HG02870 (cell line): ENCODE data around the gene SIRT2.
"Not testable (repeated sequence)": the region's sequence is repeated elsewhere in the genome, so short reads cannot be mapped to it uniquely, and the experiment has no call there.

Experiments
- ATAC-seq: cut with Tn5 transposase; IDR thresholded peaks from one replicate; pipeline ENCODE4 v1.9.1; 2021; ENCODE audit warnings: mild to moderate bottlenecking, moderate library complexity; ENCODE audit not compliant: unreplicated experiment

The SIRT2 gene

GRCh38 chr19:38869160-38869835, 30.1 kb downstream of the SIRT2 start:
- ATAC-seq: no peak

- ATAC-seq: no peak
These were observed 30.9 kb downstream of the SIRT2 start for GRCh38 chr19:38868551-38868950.

- ATAC-seq: no peak
These were observed 32.1 kb downstream of the SIRT2 start for GRCh38 chr19:38867171-38867780.

GRCh38 chr19:38862321-38863059, 36.9 kb downstream of the SIRT2 start:
- ATAC-seq: no peak

GRCh38 chr19:38861368-38861767, 38.0 kb downstream of the SIRT2 start:
- ATAC-seq: no peak

- ATAC-seq: not testable (repeated sequence)
These were observed 39.7 kb downstream of the SIRT2 start for GRCh38 chr19:38859631-38860204.

GRCh38 chr19:38856813-38857212, 42.6 kb downstream of the SIRT2 start:
- no peak for ATAC-seq

- not testable (repeated sequence) for ATAC-seq
These were observed 43.7 kb downstream of the SIRT2 start for GRCh38 chr19:38855751-38856150.

GRCh38 chr19:38854961-38855360, 44.5 kb downstream of the SIRT2 start:
- ATAC-seq: not testable (repeated sequence)

- ATAC-seq: no peak
These were observed 46.2 kb downstream of the SIRT2 start for GRCh38 chr19:38853214-38853613.

- ATAC-seq: no peak
These were observed 47.0 kb downstream of the SIRT2 start for GRCh38 chr19:38852231-38853044.

GRCh38 chr19:38851622-38852230, 47.7 kb downstream of the SIRT2 start:
- peak; percentile 18 for ATAC-seq

GRCh38 chr19:38850976-38851621, 48.3 kb downstream of the SIRT2 start:
- no peak for ATAC-seq

- ATAC-seq: peak; percentile 72
These were observed 48.9 kb downstream of the SIRT2 start for GRCh38 chr19:38850436-38850975.

- ATAC-seq: peak; percentile 44
These were observed 49.5 kb downstream of the SIRT2 start, which contains the start of gene HNRNPL for GRCh38 chr19:38849860-38850435. HNRNPL (minus strand) TSS chr19:38849986; CDS start chr19:38849966, 20 bp downstream.

- ATAC-seq: no peak
These were observed 50.1 kb downstream of the SIRT2 start for GRCh38 chr19:38849147-38849859.

- no peak for ATAC-seq
These were observed 50.9 kb downstream of the SIRT2 start for GRCh38 chr19:38848299-38849146.

GRCh38 chr19:38846097-38846496, 53.3 kb downstream of the SIRT2 start:
- no peak for ATAC-seq
